Endothelial cell of umbilical vein (primary cell): ENCODE results near the gene WNT2.

Experiments
- CTCF ChIP-seq, 2 donors: IDR thresholded peaks; 1 replicate in 1 of 2; 2 replicates in 1 of 2; pipeline ENCODE4 v1.5.1; 2011; ENCODE audit warnings: low read length in 2 of 2, mild to moderate bottlenecking in 2 of 2, moderate library complexity in 2 of 2, control low read depth in 1 of 2, inconsistent platforms in 1 of 2, low read depth in 1 of 2; ENCODE audit not compliant: insufficient read depth in 1 of 2; ENCODE audit errors: extremely low read depth in 1 of 2
- EZH2 ChIP-seq: IDR thresholded peaks from 2 replicates; pipeline ENCODE4 v1.6.1; 2012; ENCODE audit warnings: borderline replicate concordance, low read depth, mild to moderate bottlenecking, moderate library complexity, low read length, inconsistent platforms; ENCODE audit not compliant: severe bottlenecking
- FOS ChIP-seq: IDR thresholded peaks from 2 replicates; pipeline ENCODE4 v1.6.1; 2011; ENCODE audit warnings: mild to moderate bottlenecking, low read length, moderate library complexity, borderline replicate concordance; ENCODE audit not compliant: insufficient read depth
- GATA2 ChIP-seq: IDR thresholded peaks from 2 replicates; pipeline ENCODE4 v1.7.0; 2011; ENCODE audit warnings: low read depth, mild to moderate bottlenecking, moderate library complexity, mixed read lengths, low read length; ENCODE audit not compliant: insufficient read length, insufficient read depth
- JUN ChIP-seq: IDR thresholded peaks from 2 replicates; pipeline ENCODE4 v1.6.1; 2011; ENCODE audit warnings: borderline replicate concordance, low read depth; ENCODE audit not compliant: insufficient read length, insufficient read depth
- MAX ChIP-seq: IDR thresholded peaks from 2 replicates; pipeline ENCODE4 v1.6.1; 2011; ENCODE audit not compliant: insufficient read depth, insufficient read length
- MYC ChIP-seq: IDR thresholded peaks from one replicate; pipeline ENCODE4 v1.6.1; 2011; ENCODE audit warnings: mild to moderate bottlenecking, low read depth, low read length
- POLR2A ChIP-seq: IDR thresholded peaks from 2 replicates; pipeline ENCODE4 v1.6.1; 2012; ENCODE audit warnings: low read depth, mild to moderate bottlenecking, control low read depth, low read length
- POLR2AphosphoS5 ChIP-seq: IDR thresholded peaks from 2 replicates; pipeline ENCODE4 v1.6.1; 2012; ENCODE audit warnings: low read depth, mild to moderate bottlenecking, control low read depth, low read length, moderate library complexity; ENCODE audit not compliant: insufficient read depth

GRCh38 chr7:117251687-117252086 lies 71.2 kb downstream of the WNT2 start:
- no peak for TF ChIP-seq CTCF (IDR thresholded peaks at IDR 0.05; ENCODE audit: extremely low read depth in 1 of 2, insufficient read depth in 1 of 2, low read depth in 1 of 2, low read length in 2 of 2)
- TF ChIP-seq POLR2A, result no peak
- TF ChIP-seq MAX, result no peak
- TF ChIP-seq FOS, result no peak
- no peak for TF ChIP-seq EZH2
- TF ChIP-seq POLR2AphosphoS5, result no peak
- TF ChIP-seq MYC, result no peak
- no peak for TF ChIP-seq JUN
- TF ChIP-seq GATA2, result no peak
